Endothelial cell (in vitro differentiated cells): ENCODE results near the gene RAB40C. TPM values are rescaled to one million over a fixed set of nuclear protein-coding genes. Genes with fewer than 3 reads are reported as not detected.
A peak's percentile ranks its signal among the peaks of the same experiment; 100 is the strongest.

Experiments
- DNase-seq: peaks from one replicate; pipeline ENCODE4 v3.0.0; 2021; ENCODE audit warnings: low spot score
- H3K27ac Mint-ChIP-seq: one replicate; pipeline ENCODE4 v1.8.0; 2021; ENCODE audit warnings: mixed read lengths, inconsistent platforms; ENCODE audit not compliant: unreplicated experiment
- H3K27me3 Mint-ChIP-seq: one replicate; pipeline ENCODE4 v1.8.0; 2021; ENCODE audit warnings: mild to moderate bottlenecking, moderate library complexity, mixed read lengths, inconsistent platforms; ENCODE audit not compliant: unreplicated experiment
- H3K36me3 Mint-ChIP-seq: one replicate; pipeline ENCODE4 v1.8.0; 2021; ENCODE audit warnings: mild to moderate bottlenecking, low read depth, mixed read lengths, inconsistent platforms; ENCODE audit not compliant: unreplicated experiment
- H3K4me1 Mint-ChIP-seq: one replicate; pipeline ENCODE4 v1.8.0; 2021; ENCODE audit warnings: mild to moderate bottlenecking, mixed read lengths, inconsistent platforms; ENCODE audit not compliant: unreplicated experiment
- H3K4me3 Mint-ChIP-seq: one replicate; pipeline ENCODE4 v1.8.0; 2021; ENCODE audit warnings: mild to moderate bottlenecking, mixed read lengths, inconsistent platforms; ENCODE audit not compliant: unreplicated experiment
- H3K9me3 Mint-ChIP-seq: one replicate; pipeline ENCODE4 v1.8.0; 2021; ENCODE audit warnings: mixed read lengths, inconsistent platforms; ENCODE audit not compliant: unreplicated experiment
- CTCF ChIP-seq: fragments of 200-600 bp; sonication (generic); IDR thresholded peaks from one replicate; pipeline ENCODE4 v1.5.0; 2021; ENCODE audit warnings: antibody characterized with exemption; ENCODE audit not compliant: unreplicated experiment
- total RNA-seq: library from RNA; stranded (reverse); fragmentation: NEBNext Ultra II Directional; extraction: Animal tissue kit (Norgen Biotek cat#: 25700); gene quantifications from one replicate; pipeline ENCODE4 v1.2.1, GENCODE V29; 2021; ENCODE audit not compliant: unreplicated experiment

The RAB40C gene
- total RNA-seq, 1 donor from 2014 or later = 18.5 TPM

- H3K4me3 Mint-ChIP-seq = no peak overlapping the region
- DNase-seq = no peak
- H3K27ac Mint-ChIP-seq = no peak overlapping the region
- no peak for TF ChIP-seq CTCF
- H3K4me1 Mint-ChIP-seq = peaks cover 4% of the 10 kb centered on the region
- H3K36me3 Mint-ChIP-seq = no peaks in the 10 kb centered on the region
- H3K9me3 Mint-ChIP-seq = no peaks in the 10 kb centered on the region
- peaks cover 5% of the 10 kb centered on the region for H3K27me3 Mint-ChIP-seq
These were observed 13.1 kb upstream of the RAB40C start for GRCh38 chr16:576823-577201.

DNA sequence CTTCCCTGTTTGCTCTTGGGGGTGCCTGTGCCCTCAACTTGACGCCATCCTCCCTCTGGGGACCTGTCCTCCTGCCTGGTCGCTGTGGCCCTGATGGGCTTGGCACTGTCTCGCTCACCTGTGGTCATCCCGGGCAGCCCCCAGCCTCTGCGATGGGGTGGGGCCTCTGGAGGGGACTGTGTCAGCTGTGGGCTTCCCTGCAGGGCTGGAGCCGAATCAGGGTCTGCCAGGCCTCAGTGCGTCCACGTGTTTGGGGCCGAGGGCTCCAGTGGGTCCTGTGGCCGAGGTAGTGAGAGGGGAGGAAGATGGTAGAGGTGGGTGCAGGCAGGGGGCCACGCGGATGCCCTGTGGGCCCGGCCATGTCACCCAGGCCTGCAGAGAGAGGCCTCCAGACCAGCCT, 12.1 kb upstream of the RAB40C start:
- no peak for DNase-seq
- Mint-ChIP-seq H3K27ac (no peak overlapping the region), H3K9me3 (no peaks in the 10 kb centered on the region), H3K36me3 (no peaks in the 10 kb centered on the region), H3K27me3 (peaks cover 5% of the 10 kb centered on the region), H3K4me3 (no peak overlapping the region), H3K4me1 (peaks cover 4% of the 10 kb centered on the region)
- TF ChIP-seq CTCF = no peak

GRCh38 chr16:578232-578869, 11.5 kb upstream of the RAB40C start:
- H3K27me3 Mint-ChIP-seq = peaks cover 5% of the 10 kb centered on the region
- no peak overlapping the region for H3K4me3 Mint-ChIP-seq
- H3K9me3 Mint-ChIP-seq = no peaks in the 10 kb centered on the region
- no peak overlapping the region for H3K27ac Mint-ChIP-seq
- no peaks in the 10 kb centered on the region for H3K36me3 Mint-ChIP-seq
- peaks cover 4% of the 10 kb centered on the region for H3K4me1 Mint-ChIP-seq
- TF ChIP-seq CTCF = no peak
- DNase-seq = no peak

- TF ChIP-seq CTCF = peak; percentile 71
- peak; percentile 77 for DNase-seq
- Mint-ChIP-seq H3K36me3 (no peaks in the 10 kb centered on the region), H3K27me3 (peaks cover 5% of the 10 kb centered on the region), H3K27ac (no peak overlapping the region), H3K9me3 (no peaks in the 10 kb centered on the region), H3K4me3 (no peak overlapping the region), H3K4me1 (peaks cover 4% of the 10 kb centered on the region)
These were observed 10.9 kb upstream of the RAB40C start for GRCh38 chr16:578870-579405.

- Mint-ChIP-seq H3K4me3 (no peak overlapping the region), H3K9me3 (no peaks in the 10 kb centered on the region), H3K4me1 (peaks cover 4% of the 10 kb centered on the region), H3K36me3 (no peaks in the 10 kb centered on the region), H3K27ac (no peak overlapping the region), H3K27me3 (peaks cover 2% of the 10 kb centered on the region)
- TF ChIP-seq CTCF = no peak
- no peak for DNase-seq
These were observed 9.5 kb upstream of the RAB40C start for GRCh38 chr16:580141-580945.
